MM.1S (cell line): ENCODE measurements around the gene S100A11.

Experiments used
- DNase-seq: peaks from one replicate; pipeline ENCODE4 v3.0.0-alpha.2; 2015
- H2AFZ ChIP-seq: fragments of 300-600 bp; sonication (generic); 2 replicates; pipeline ENCODE4 v1.6.0; 2016; ENCODE audit warnings: antibody characterized with exemption, low read length
- H3F3A ChIP-seq: fragments of 300-600 bp; sonication (generic); 2 replicates; pipeline ENCODE4 v1.6.1; 2016; ENCODE audit warnings: mild to moderate bottlenecking, antibody characterized with exemption, low read length, moderate library complexity, mixed read lengths; ENCODE audit not compliant: insufficient read depth
- H3K27ac ChIP-seq: fragments of 300-600 bp; sonication (generic); 2 replicates; pipeline ENCODE4 v1.5.1; 2016; ENCODE audit warnings: mild to moderate bottlenecking, low read length
- H3K27me3 ChIP-seq: fragments of 300-600 bp; sonication (generic); replicated peaks from 2 replicates; pipeline ENCODE4 v1.6.0; 2016; ENCODE audit warnings: low read length; ENCODE audit not compliant: insufficient read depth
- H3K36me3 ChIP-seq: fragments of 300-600 bp; sonication (generic); replicated peaks from 2 replicates; pipeline ENCODE4 v1.6.1; 2016; ENCODE audit warnings: mild to moderate bottlenecking, low read length, mixed read lengths; ENCODE audit not compliant: insufficient read depth
- H3K4me1 ChIP-seq: fragments of 300-600 bp; sonication (generic); 2 replicates; pipeline ENCODE4 v1.6.1; 2016; ENCODE audit warnings: low read length, mixed read lengths
- H3K4me2 ChIP-seq: fragments of 300-600 bp; sonication (generic); 2 replicates; pipeline ENCODE4 v1.6.0; 2016; ENCODE audit warnings: low read depth, low read length
- H3K4me3 ChIP-seq: fragments of 300-600 bp; sonication (generic); 2 replicates; pipeline ENCODE4 v1.5.1; 2016; ENCODE audit warnings: low read length, mixed read lengths
- H3K79me2 ChIP-seq: fragments of 300-600 bp; sonication (generic); 2 replicates; pipeline ENCODE4 v1.6.1; 2016; ENCODE audit warnings: mixed run types, low read length, mixed read lengths
- H3K9ac ChIP-seq: fragments of 300-600 bp; sonication (generic); 2 replicates; pipeline ENCODE4 v1.6.1; 2016; ENCODE audit warnings: low read length, mixed read lengths
- H3K9me2 ChIP-seq: fragments of 300-600 bp; sonication (generic); replicated peaks from 2 replicates; pipeline ENCODE4 v1.6.1; 2016; ENCODE audit warnings: mild to moderate bottlenecking, low read length, mixed read lengths; ENCODE audit not compliant: insufficient read depth
- H3K9me3 ChIP-seq: fragments of 300-600 bp; sonication (generic); replicated peaks from 2 replicates; pipeline ENCODE4 v1.6.1; 2016; ENCODE audit warnings: mild to moderate bottlenecking, low read length, mixed read lengths; ENCODE audit not compliant: insufficient read depth
- H4K20me1 ChIP-seq: fragments of 300-600 bp; sonication (generic); 2 replicates; pipeline ENCODE4 v1.6.1; 2016; ENCODE audit warnings: mild to moderate bottlenecking, low read length, moderate library complexity, mixed read lengths; ENCODE audit not compliant: insufficient read depth
- CTCF ChIP-seq: fragments of 300-600 bp; sonication (generic); IDR thresholded peaks from 2 replicates; pipeline ENCODE4 v1.5.1; 2016; ENCODE audit warnings: antibody characterized with exemption, low read length, mixed read lengths
- EZH2 ChIP-seq: fragments of 300-600 bp; sonication (generic); optimal IDR thresholded peaks from 2 replicates; pipeline ENCODE3; 2017; ENCODE audit warnings: low read depth, mild to moderate bottlenecking, antibody characterized with exemption, low read length, mixed read lengths
- EZH2phosphoT487 ChIP-seq: fragments of 300-600 bp; sonication (generic); IDR thresholded peaks from 2 replicates; pipeline ENCODE4 v1.6.1; 2018; ENCODE audit warnings: antibody characterized with exemption, low read length

Gene S100A11

GRCh38 chr1:151985768-151986167 lies 51.0 kb downstream of the S100A11 start:
- Histone ChIP-seq H3F3A (peaks cover 17% of the 10 kb centered on the region), H3K79me2 (no peaks in the 10 kb centered on the region), H3K4me2 (no peak overlapping the region)

GRCh38 chr1:151985270-151985669 lies 51.5 kb downstream of the S100A11 start:
- Histone ChIP-seq H3K9me2 (no peaks in the 10 kb centered on the region), H3K4me2 (peak overlapping the region; percentile 17), H3K27me3 (no peaks in the 10 kb centered on the region; the same call in 1 of the 2 replicates), H3K9ac (no peak overlapping the region), H3K9me3 (no peaks in the 10 kb centered on the region), H3K4me1 (peaks cover 26% of the 10 kb centered on the region), H3F3A (peaks cover 17% of the 10 kb centered on the region), H3K27ac (no peak overlapping the region), H2AFZ (no peak overlapping the region), H3K36me3 (no peaks in the 10 kb centered on the region), H3K79me2 (no peaks in the 10 kb centered on the region), H4K20me1 (no peaks in the 10 kb centered on the region), H3K4me3 (no peak overlapping the region)
- DNase-seq: no peak
- TF ChIP-seq EZH2phosphoT487 (no peak), EZH2 (no peak), CTCF (no peak)

More at GRCh38 chr1:151985768-151986167, 51.0 kb downstream of the S100A11 start:
- Histone ChIP-seq H3K4me1 (peaks cover 26% of the 10 kb centered on the region), H3K36me3 (no peaks in the 10 kb centered on the region), H3K9me3 (no peaks in the 10 kb centered on the region), H2AFZ (no peak overlapping the region), H3K9ac (no peak overlapping the region), H4K20me1 (no peaks in the 10 kb centered on the region), H3K27ac (no peak overlapping the region), H3K27me3 (no peaks in the 10 kb centered on the region; the same call in 1 of the 2 replicates), H3K4me3 (no peak overlapping the region), H3K9me2 (no peaks in the 10 kb centered on the region)
- DNase-seq: no peak
- TF ChIP-seq CTCF (no peak), EZH2 (no peak), EZH2phosphoT487 (no peak)

DNA sequence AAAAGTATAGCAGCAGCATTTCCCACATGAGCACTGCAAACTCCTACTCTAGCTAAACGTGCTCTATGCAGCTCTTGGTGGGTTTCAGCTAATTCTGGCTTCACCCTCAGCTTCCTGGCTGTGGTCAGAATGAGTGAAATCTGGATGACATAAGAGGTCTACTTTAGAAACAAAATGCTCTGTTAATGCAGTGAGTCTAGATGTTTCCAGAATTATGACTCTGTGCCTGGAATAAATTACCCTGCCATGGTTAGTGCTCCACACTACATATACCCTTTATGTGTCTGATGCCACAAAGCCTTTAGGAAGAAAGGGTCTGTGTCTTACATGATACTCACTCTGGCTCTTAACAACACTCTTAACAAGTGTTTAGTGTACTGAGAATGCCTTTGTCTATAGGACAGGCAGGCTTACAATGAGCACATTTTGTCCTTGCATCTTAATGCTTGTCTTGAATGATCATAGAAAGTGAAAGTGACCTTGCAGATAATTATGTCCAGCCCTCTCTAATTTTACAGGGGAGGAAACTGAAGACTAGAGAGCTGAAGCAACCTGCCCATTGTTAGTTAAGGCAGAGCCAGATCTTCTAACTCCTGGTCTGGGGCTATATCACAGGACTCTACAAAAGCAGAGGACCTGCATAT lies 52.4 kb downstream of the S100A11 start:
- peak; percentile 74 for DNase-seq
- Histone ChIP-seq H3K27ac (peak overlapping the region; percentile 0; the same call in 1 of the 2 replicates), H4K20me1 (no peaks in the 10 kb centered on the region), H3K36me3 (no peaks in the 10 kb centered on the region), H3F3A (peaks cover 17% of the 10 kb centered on the region), H3K9me2 (no peaks in the 10 kb centered on the region), H3K4me3 (no peak overlapping the region), H3K9me3 (no peaks in the 10 kb centered on the region), H3K4me2 (peak overlapping the region; percentile 17), H3K79me2 (no peaks in the 10 kb centered on the region), H3K27me3 (no peaks in the 10 kb centered on the region), H3K4me1 (peaks cover 26% of the 10 kb centered on the region), H3K9ac (no peak overlapping the region), H2AFZ (no peak overlapping the region)
- TF ChIP-seq EZH2phosphoT487: no peak
- no peak for TF ChIP-seq CTCF
- TF ChIP-seq EZH2: no peak
